SK-N-SH (cell line): Measurements from ENCODE around the gene OSBPL9. TPM values are rescaled to one million over a fixed set of nuclear protein-coding genes. Genes with fewer than 3 reads are reported as not detected.

Experiments
- CHD2 ChIP-seq: fragments of 150-350 bp; IDR thresholded peaks from 2 replicates; pipeline ENCODE4 v1.6.1; 2018; ENCODE audit warnings: low read length; ENCODE audit not compliant: partially characterized antibody
- ELF1 ChIP-seq: IDR thresholded peaks from 2 replicates; pipeline ENCODE4 v1.4.0; 2012
- EP300 ChIP-seq, 2 experiments: IDR thresholded peaks; 2 replicates each; pipeline versions ENCODE4 v1.4.0 to v1.6.1; 2012; ENCODE audit warnings: borderline replicate concordance in 1 of 2, low read depth in 1 of 2, low read length in 1 of 2
- FOXM1 ChIP-seq: IDR thresholded peaks from 2 replicates; pipeline ENCODE4 v1.4.0; 2012; ENCODE audit warnings: low read depth, mild to moderate bottlenecking
- GABPA ChIP-seq: IDR thresholded peaks from 2 replicates; pipeline ENCODE4 v1.4.0; 2012; ENCODE audit warnings: low read depth, mild to moderate bottlenecking
- GATA2 ChIP-seq: sonication (generic); formaldehyde crosslinking; IDR thresholded peaks from 2 replicates; pipeline ENCODE4 v1.5.0; 2020; ENCODE audit warnings: mild to moderate bottlenecking, missing genetic modification reagents
- JUND ChIP-seq: IDR thresholded peaks from 2 replicates; pipeline ENCODE4 v1.4.0; 2012
- NFIC ChIP-seq: IDR thresholded peaks from 2 replicates; pipeline ENCODE4 v1.4.0; 2012; ENCODE audit warnings: borderline replicate concordance
- PBX3 ChIP-seq: IDR thresholded peaks from 2 replicates; pipeline ENCODE4; 2012
- POLR2AphosphoS5 ChIP-seq: IDR thresholded peaks from 2 replicates; pipeline ENCODE4 v1.6.1; 2012; ENCODE audit warnings: low read depth, low read length
- REST ChIP-seq: IDR thresholded peaks from 2 replicates; pipeline ENCODE4 v1.6.1; 2012; ENCODE audit warnings: mild to moderate bottlenecking, low read depth, low read length, moderate library complexity
- RFX5 ChIP-seq: IDR thresholded peaks from 2 replicates; pipeline ENCODE4 v1.6.1; 2012; ENCODE audit warnings: mild to moderate bottlenecking, improper control_type of control experiment, low read length
- RXRA ChIP-seq: IDR thresholded peaks from 2 replicates; pipeline ENCODE4 v1.4.0; 2012; ENCODE audit warnings: low read depth, mild to moderate bottlenecking, borderline replicate concordance
- SIN3A ChIP-seq: IDR thresholded peaks from 2 replicates; pipeline ENCODE4 v1.6.1; 2012; ENCODE audit warnings: low read depth, mild to moderate bottlenecking, low read length, moderate library complexity, borderline replicate concordance
- TCF12 ChIP-seq: IDR thresholded peaks from 2 replicates; pipeline ENCODE4 v1.4.0; 2012
- polyA plus RNA-seq, 3 experiments: library from polyadenylated mRNA; depleted of rRNA; stranded (reverse); fragments of >200 nt; gene quantifications; 2 replicates each; pipeline ENCODE4 v1.2.3, GENCODE V29; 2012
- TF ChIP-seq, protein P1 (sequence below): fragments of 150-350 bp; IDR thresholded peaks from 2 replicates; pipeline ENCODE4 v1.6.1; 2016; ENCODE audit warnings: mild to moderate bottlenecking, low read depth, low read length
- TF ChIP-seq, protein P2 (sequence below): fragments of 150-350 bp; IDR thresholded peaks from 2 replicates; pipeline ENCODE4 v1.6.1; 2017; ENCODE audit warnings: antibody characterized with exemption, low read length, low read depth, borderline replicate concordance

Gene OSBPL9
- polyA plus RNA-seq, 1 of the 3 experiments (the other 2 are of a cell fraction): 43.9 TPM

- TF ChIP-seq, protein P1, sequence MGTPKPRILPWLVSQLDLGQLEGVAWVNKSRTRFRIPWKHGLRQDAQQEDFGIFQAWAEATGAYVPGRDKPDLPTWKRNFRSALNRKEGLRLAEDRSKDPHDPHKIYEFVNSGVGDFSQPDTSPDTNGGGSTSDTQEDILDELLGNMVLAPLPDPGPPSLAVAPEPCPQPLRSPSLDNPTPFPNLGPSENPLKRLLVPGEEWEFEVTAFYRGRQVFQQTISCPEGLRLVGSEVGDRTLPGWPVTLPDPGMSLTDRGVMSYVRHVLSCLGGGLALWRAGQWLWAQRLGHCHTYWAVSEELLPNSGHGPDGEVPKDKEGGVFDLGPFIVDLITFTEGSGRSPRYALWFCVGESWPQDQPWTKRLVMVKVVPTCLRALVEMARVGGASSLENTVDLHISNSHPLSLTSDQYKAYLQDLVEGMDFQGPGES: peak; percentile 63; the same call in 1 of the 2 replicates
- no peak for TF ChIP-seq EP300 (IDR thresholded peaks at IDR 0.05; ENCODE audit: borderline replicate concordance in 1 of 2, low read depth in 1 of 2, low read length in 1 of 2)
- peak; percentile 43 for TF ChIP-seq CHD2
- TF ChIP-seq FOXM1: no peak
- no peak for TF ChIP-seq GABPA
- TF ChIP-seq PBX3: no peak
- TF ChIP-seq RXRA: no peak
- peak; percentile 58; the same call in 1 of the 2 replicates for TF ChIP-seq POLR2AphosphoS5
- no peak for TF ChIP-seq REST
- no peak for TF ChIP-seq SIN3A
- TF ChIP-seq ELF1: no peak; the same call in 1 of the 2 replicates
- TF ChIP-seq NFIC: no peak
- no peak for TF ChIP-seq GATA2 (CRISPR knock-in tag)
- 0 out of 2 replicates have a peak, but pooled peaks have one; percentile 6 for TF ChIP-seq TCF12
- TF ChIP-seq, protein P2, sequence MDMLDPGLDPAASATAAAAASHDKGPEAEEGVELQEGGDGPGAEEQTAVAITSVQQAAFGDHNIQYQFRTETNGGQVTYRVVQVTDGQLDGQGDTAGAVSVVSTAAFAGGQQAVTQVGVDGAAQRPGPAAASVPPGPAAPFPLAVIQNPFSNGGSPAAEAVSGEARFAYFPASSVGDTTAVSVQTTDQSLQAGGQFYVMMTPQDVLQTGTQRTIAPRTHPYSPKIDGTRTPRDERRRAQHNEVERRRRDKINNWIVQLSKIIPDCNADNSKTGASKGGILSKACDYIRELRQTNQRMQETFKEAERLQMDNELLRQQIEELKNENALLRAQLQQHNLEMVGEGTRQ: peak; percentile 35; the same call in 1 of the 2 replicates
- no peak for TF ChIP-seq JUND
- TF ChIP-seq RFX5: peak; percentile 79
Observed at GRCh38 chr1:51729156-51729823, 112.4 kb downstream of the OSBPL9 start (continued).
